NCI-H1105 treated with DMSO at 0.1 percent for 48 hours (cell line): ENCODE results near the gene SRPX.

Experiments used
- DNase-seq: peaks from one replicate; lab custom pipeline; 2025; lab: John Stamatoyannopoulos, UW

SRPX gene

GRCh38 chrX:38211891-38212635, 8.6 kb downstream of the SRPX start:
- DNase-seq = no peak

- DNase-seq = no peak
Measured at GRCh38 chrX:38206542-38206941, 14.1 kb downstream of the SRPX start.

- DNase-seq = no peak
Measured at GRCh38 chrX:38206036-38206435, 14.6 kb downstream of the SRPX start.

- DNase-seq = no peak
Measured at GRCh38 chrX:38205039-38205438, 15.6 kb downstream of the SRPX start.

- DNase-seq = peak; percentile 19
Measured at GRCh38 chrX:38192007-38192810, 28.5 kb downstream of the SRPX start.

GRCh38 chrX:38189431-38190250, 31.0 kb downstream of the SRPX start:
- no peak for DNase-seq

- DNase-seq = no peak
Measured at GRCh38 chrX:38183596-38183995, 37.1 kb downstream of the SRPX start.

GRCh38 chrX:38181357-38181756, 39.3 kb downstream of the SRPX start:
- no peak for DNase-seq

GRCh38 chrX:38178396-38178795, 42.3 kb downstream of the SRPX start:
- DNase-seq = no peak

DNA sequence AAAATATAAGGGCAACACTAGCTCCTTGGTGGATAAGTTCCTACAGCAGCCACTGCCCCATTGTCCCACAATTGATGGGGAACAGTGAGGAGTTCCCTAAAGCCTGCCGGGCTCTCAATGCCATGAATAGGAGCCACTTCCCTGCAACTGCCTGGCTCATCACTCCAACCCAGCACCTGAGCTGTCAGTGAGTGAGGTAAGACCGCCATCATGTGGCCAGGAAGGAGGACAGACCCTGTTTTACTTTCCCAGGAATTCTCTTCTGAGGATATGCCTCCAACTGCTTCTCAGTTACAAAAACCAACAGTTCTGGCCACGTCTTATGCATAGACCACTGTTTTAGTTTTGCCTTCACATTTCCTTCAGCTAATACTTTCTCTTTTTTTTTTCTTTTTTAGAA, 45.5 kb downstream of the SRPX start:
- peak; percentile 32 for DNase-seq

DNA sequence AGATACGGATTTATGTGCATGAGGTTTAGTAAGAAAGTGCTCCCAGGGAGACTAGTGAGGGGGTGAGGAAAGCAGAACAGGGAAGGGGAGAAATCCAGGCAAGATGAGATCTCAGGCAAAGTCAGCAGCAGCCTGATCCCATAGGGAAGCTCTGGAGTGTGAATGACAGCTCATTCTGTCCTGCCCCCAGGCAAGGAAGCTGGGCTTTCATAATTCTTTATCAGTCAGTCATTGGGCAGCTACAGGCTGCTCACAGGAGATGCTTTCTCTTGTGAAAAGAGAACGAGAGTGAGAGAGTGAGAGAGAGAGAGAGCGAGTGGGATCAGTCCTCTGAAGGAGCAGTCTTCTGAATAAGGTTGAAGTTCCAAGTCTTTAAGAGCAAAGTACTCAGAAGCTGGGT, 48.1 kb downstream of the SRPX start:
- no peak for DNase-seq

GRCh38 chrX:38170556-38170955, 50.1 kb downstream of the SRPX start:
- DNase-seq = no peak

DNA sequence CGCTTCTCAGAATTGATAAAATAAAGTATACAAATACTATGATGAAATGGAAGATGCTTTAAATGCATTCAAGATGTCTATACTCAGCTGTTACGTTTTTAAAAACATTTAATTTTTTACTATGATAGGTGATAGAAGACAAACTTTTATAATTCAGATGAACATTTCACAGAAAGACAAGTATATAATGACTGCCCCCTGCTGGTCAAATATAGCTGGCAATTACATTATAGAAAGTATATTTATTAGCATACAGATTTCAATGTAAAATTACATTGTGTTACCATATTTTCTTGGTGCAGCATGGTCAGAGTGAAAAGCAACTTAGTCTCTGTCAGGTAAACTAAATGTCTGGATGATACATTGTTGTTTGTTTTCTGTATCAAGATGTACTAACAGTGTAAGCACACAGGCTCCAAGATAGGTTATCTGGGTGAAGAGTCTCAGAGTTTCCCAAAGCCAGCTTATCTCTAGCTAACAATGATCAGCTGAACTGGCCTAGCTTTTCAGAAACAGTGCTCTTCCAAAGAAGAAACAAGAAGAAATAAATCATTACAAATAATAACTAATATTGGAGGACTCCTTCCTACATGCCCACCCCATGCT, 54.1 kb downstream of the SRPX start:
- peak; percentile 1 for DNase-seq

DNA sequence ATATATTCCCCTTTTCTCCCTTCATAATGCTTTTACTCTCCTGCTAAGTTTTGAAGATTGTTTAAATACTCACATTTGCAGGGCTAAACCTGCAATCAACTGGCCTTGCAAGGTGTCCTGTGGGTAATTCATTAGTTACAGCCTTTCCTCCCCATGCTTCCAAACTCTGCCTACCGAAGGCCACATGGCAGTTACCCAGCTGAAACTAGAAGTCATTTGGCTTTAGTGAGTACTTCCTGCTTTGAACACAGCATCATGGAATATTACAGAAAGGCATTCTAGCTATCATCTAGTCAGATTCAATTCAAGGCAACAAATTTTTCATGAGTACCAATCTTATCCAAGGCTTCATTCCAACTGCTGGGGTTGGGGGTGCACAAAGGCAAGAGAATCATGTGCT, 55.6 kb downstream of the SRPX start:
- DNase-seq = no peak

DNA sequence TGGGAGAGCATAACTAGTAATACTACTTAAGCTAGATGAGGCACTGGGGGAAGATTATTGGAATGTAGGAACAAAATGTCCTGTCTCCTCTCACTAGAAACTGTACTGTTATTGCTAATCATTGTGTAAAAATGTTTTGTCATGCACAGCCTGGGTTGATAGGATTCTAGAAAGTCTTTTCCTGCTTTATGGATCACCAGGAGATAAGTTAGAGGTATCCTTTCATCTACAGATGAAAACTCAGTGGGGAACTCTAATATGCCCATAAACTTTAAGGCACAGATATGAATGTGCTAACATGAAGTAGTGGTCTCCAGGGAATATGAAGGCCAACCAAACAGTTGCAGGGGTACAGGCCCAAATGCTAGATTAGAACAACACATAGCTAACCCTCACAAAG, 57.5 kb downstream of the SRPX start:
- DNase-seq = no peak

- DNase-seq = no peak
Measured at GRCh38 chrX:38156838-38157237, 63.8 kb downstream of the SRPX start.

DNA sequence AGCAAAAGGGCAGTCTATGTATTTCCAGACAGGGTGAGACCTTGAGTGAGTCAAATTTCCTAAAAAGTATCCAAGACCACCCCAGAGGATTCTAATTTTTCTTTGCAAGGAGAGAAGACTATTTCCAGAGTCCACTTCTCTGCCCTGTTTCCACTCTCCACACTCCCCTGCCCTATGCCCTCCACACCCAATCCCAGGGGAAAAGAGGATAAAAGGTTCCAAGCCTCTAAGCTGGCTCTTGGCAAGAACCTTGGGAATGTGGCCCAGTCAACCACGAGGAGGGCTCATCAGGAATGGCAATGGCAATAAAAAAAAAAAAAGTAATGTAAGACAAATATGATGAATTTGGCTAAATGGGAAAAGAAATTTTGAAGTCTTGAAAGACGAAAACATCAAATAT, 65.9 kb downstream of the SRPX start:
- DNase-seq = no peak

GRCh38 chrX:38154340-38154739, 66.3 kb downstream of the SRPX start:
- no peak for DNase-seq

DNA sequence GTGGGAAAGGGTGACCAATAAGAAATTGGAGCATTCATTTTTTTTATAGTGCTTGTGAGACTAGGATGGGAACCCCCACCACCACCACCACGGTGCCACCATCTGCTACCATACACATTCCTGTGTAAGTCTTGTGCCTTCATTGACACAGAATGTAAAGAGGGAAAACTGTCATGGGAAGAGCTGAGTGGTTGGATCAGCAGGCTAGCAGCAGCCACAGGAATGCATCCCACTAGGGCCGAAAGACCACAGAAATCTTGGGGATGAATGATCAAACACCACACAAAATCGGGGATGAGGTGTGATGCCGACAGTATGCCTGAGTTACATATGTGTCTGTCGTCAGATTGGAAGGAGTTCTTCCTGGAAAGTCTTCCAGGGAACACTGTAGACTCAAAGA, 69.2 kb downstream of the SRPX start:
- DNase-seq = no peak

GRCh38 chrX:38150993-38151392, 69.7 kb downstream of the SRPX start:
- no peak for DNase-seq

GRCh38 chrX:38149016-38149415, 71.7 kb downstream of the SRPX start:
- DNase-seq = no peak

DNA sequence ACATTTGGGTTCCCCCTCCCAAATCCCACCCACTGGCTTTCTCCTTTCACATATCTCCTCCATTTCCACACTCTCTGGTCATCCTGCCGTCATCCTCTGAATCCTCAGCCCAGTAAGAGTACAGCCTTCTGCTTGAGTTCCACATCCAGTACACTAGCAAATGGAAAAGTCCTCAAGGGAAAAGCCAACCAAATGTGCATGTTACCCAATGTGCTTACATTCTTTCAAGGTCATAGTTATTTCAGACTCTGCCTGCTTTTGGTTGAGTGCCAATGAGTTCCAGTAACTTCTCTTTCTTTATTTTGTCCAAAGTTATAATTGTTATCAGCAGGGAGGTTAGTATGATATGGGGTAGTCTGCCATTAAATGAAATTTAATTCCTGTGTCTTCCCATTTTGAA, 78.1 kb downstream of the SRPX start:
- DNase-seq = no peak
